Osteoblast (primary cell): ENCODE data around the gene LSG1. TPM values are rescaled to one million over a fixed set of nuclear protein-coding genes. Genes with fewer than 3 reads are reported as not detected.

Experiments
- DNase-seq: peaks from one replicate; pipeline ENCODE4 v3.0.0; 2011; ENCODE audit warnings: low spot score, mixed read lengths; ENCODE audit not compliant: insufficient read length; ENCODE audit errors: missing footprints
- H2AFZ ChIP-seq: 2 replicates; pipeline ENCODE4 v1.6.0; 2011; ENCODE audit warnings: mild to moderate bottlenecking, low read length
- H3K27ac ChIP-seq: 2 replicates; pipeline ENCODE4 v1.5.1; 2011; ENCODE audit warnings: mild to moderate bottlenecking, low read depth, low read length, moderate library complexity
- H3K27me3 ChIP-seq: 2 replicates; pipeline ENCODE4 v1.6.0; 2012; ENCODE audit warnings: mild to moderate bottlenecking, control low read depth, inconsistent platforms, low read length, moderate library complexity; ENCODE audit not compliant: insufficient read depth
- H3K36me3 ChIP-seq: 2 replicates; pipeline ENCODE4 v1.5.1; 2011; ENCODE audit warnings: mild to moderate bottlenecking, low read length, control low read depth, moderate library complexity; ENCODE audit not compliant: insufficient read depth
- H3K4me1 ChIP-seq: 2 replicates; pipeline ENCODE4 v1.5.1; 2011; ENCODE audit warnings: mild to moderate bottlenecking, low read length, control low read depth, moderate library complexity; ENCODE audit not compliant: insufficient read depth
- H3K4me2 ChIP-seq: 2 replicates; pipeline ENCODE4 v1.6.0; 2011; ENCODE audit warnings: mild to moderate bottlenecking, low read length; ENCODE audit not compliant: insufficient read depth
- H3K4me3 ChIP-seq: fragments of 200-600 bp; sonication (generic); 3 replicates; pipeline ENCODE4 v1.5.1; 2012; ENCODE audit warnings: mild to moderate bottlenecking, low read length, inconsistent platforms; ENCODE audit not compliant: insufficient read depth
- H3K79me2 ChIP-seq: 2 replicates; pipeline ENCODE4 v1.6.0; 2012; ENCODE audit warnings: mild to moderate bottlenecking, low read length, control low read depth, inconsistent platforms; ENCODE audit not compliant: insufficient read depth
- H3K9me3 ChIP-seq: 2 replicates; pipeline ENCODE4 v1.5.1; 2011; ENCODE audit warnings: low read depth, low read length, control low read depth
- H4K20me1 ChIP-seq: 2 replicates; pipeline ENCODE4 v1.6.0; 2012; ENCODE audit warnings: mild to moderate bottlenecking, low read length, control low read depth; ENCODE audit not compliant: insufficient read depth
- total RNA-seq: library from RNA; depleted of rRNA; stranded (reverse); fragments of >200 nt; gene quantifications from 2 replicates; pipeline ENCODE4 v1.2.3, GENCODE V29; 2012
- TF ChIP-seq, protein P1 (sequence below): IDR thresholded peaks from 2 replicates; pipeline ENCODE4 v1.5.1; 2011; ENCODE audit warnings: mild to moderate bottlenecking, low read depth, low read length, moderate library complexity; ENCODE audit errors: extremely low read depth

Gene LSG1
- total RNA-seq, 1 donor, result 40.9 TPM

- H3K4me2 ChIP-seq, result peak overlapping the region; percentile 88
- no peaks in the 10 kb centered on the region for H3K9me3 ChIP-seq
- TF ChIP-seq, protein P1, sequence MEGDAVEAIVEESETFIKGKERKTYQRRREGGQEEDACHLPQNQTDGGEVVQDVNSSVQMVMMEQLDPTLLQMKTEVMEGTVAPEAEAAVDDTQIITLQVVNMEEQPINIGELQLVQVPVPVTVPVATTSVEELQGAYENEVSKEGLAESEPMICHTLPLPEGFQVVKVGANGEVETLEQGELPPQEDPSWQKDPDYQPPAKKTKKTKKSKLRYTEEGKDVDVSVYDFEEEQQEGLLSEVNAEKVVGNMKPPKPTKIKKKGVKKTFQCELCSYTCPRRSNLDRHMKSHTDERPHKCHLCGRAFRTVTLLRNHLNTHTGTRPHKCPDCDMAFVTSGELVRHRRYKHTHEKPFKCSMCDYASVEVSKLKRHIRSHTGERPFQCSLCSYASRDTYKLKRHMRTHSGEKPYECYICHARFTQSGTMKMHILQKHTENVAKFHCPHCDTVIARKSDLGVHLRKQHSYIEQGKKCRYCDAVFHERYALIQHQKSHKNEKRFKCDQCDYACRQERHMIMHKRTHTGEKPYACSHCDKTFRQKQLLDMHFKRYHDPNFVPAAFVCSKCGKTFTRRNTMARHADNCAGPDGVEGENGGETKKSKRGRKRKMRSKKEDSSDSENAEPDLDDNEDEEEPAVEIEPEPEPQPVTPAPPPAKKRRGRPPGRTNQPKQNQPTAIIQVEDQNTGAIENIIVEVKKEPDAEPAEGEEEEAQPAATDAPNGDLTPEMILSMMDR, result no peak
- H3K27ac ChIP-seq, result peak overlapping the region; percentile 37
- peak overlapping the region; percentile 80 for H3K4me3 ChIP-seq
- H2AFZ ChIP-seq, result peak overlapping the region; percentile 81
- DNase-seq, result peak; percentile 59
- H3K79me2 ChIP-seq, result peaks cover 14% of the 10 kb centered on the region
- H3K36me3 ChIP-seq, result no peaks in the 10 kb centered on the region
- H3K4me1 ChIP-seq, result peaks cover 37% of the 10 kb centered on the region
- peaks cover 24% of the 10 kb centered on the region for H4K20me1 ChIP-seq
- H3K27me3 ChIP-seq, result no peaks in the 10 kb centered on the region
Measured at GRCh38 chr3:194685065-194685717, 13.2 kb upstream of the LSG1 start.

GRCh38 chr3:194683380-194683779 lies 11.4 kb upstream of the LSG1 start:
- Histone ChIP-seq H3K36me3 (no peaks in the 10 kb centered on the region), H3K27ac (no peak overlapping the region), H2AFZ (no peak overlapping the region), H4K20me1 (peaks cover 14% of the 10 kb centered on the region), H3K4me1 (peaks cover 22% of the 10 kb centered on the region), H3K27me3 (no peaks in the 10 kb centered on the region), H3K4me3 (no peak overlapping the region), H3K79me2 (peaks cover 14% of the 10 kb centered on the region), H3K9me3 (no peaks in the 10 kb centered on the region), H3K4me2 (no peak overlapping the region)
- TF ChIP-seq, protein P1, result no peak
- peak; percentile 63 for DNase-seq

- Histone ChIP-seq H3K27ac (peak overlapping the region; percentile 25), H2AFZ (peak overlapping the region; percentile 91)
- DNase-seq, result peak; percentile 98
Measured at GRCh38 chr3:194682694-194683310, 10.8 kb upstream of the LSG1 start.

More at GRCh38 chr3:194682694-194683310, 10.8 kb upstream of the LSG1 start:
- H3K36me3 ChIP-seq, result no peaks in the 10 kb centered on the region
- peak overlapping the region; percentile 80 for H3K4me2 ChIP-seq
- peaks cover 22% of the 10 kb centered on the region for H3K4me1 ChIP-seq
- peaks cover 14% of the 10 kb centered on the region for H3K79me2 ChIP-seq
- TF ChIP-seq, protein P1, result peak; percentile 94
- H3K27me3 ChIP-seq, result no peaks in the 10 kb centered on the region
- peak overlapping the region; percentile 36 for H3K4me3 ChIP-seq
- no peaks in the 10 kb centered on the region for H3K9me3 ChIP-seq
- H4K20me1 ChIP-seq, result peaks cover 8% of the 10 kb centered on the region
